Panc1 (cell line): ENCODE data around the gene SFT2D2. TPM values are rescaled to one million over a fixed set of nuclear protein-coding genes. Genes with fewer than 3 reads are reported as not detected.
A peak's percentile ranks its signal among the peaks of the same experiment; 100 is the strongest.

Experiments
- ATAC-seq: fragments of 200-7000 bp; cut with Tn5 transposase; 2 replicates; pipeline ENCODE4 v1.9.1; 2020; ENCODE audit warnings: mild to moderate bottlenecking, moderate library complexity
- BruUV-seq: library from RNA; stranded (reverse); fragments of 400-500 nt; replicated peaks from 2 replicates; lab custom pipeline; 2021; lab: Mats Ljungman, UMichigan
- CTCF ChIA-PET: fragments of 300-600 bp; sonication (Branson Sonifier 250); formaldehyde crosslinking; loops from one replicate; lab custom pipeline; 2022; ENCODE audit warnings: antibody characterized with exemption; lab: Charles Lee
- POLR2A ChIA-PET: fragments of 300-600 bp; sonication (Branson Sonifier 250); formaldehyde crosslinking; loops from one replicate; lab custom pipeline; 2022; ENCODE audit warnings: antibody characterized with exemption; lab: Charles Lee
- DNase-seq: peaks from one replicate; pipeline ENCODE4 v3.0.0-alpha.2; 2010; ENCODE audit warnings: low read depth, low spot score
- H3K27ac ChIP-seq: 2 replicates; pipeline ENCODE4 v1.5.1; 2011; ENCODE audit warnings: mild to moderate bottlenecking, low read length, inconsistent platforms
- H3K27me3 ChIP-seq: fragments of 200-500 bp; sonication (Bioruptor generic); 2 replicates; pipeline ENCODE4 v1.6.0; 2014; ENCODE audit warnings: low read length, inconsistent platforms; ENCODE audit not compliant: control insufficient read depth, insufficient read depth
- H3K36me3 ChIP-seq: fragments of 200-500 bp; sonication (Bioruptor generic); 2 replicates; pipeline ENCODE4 v1.5.1; 2014; ENCODE audit warnings: inconsistent platforms, mild to moderate bottlenecking, low read length, moderate library complexity; ENCODE audit not compliant: control insufficient read depth, insufficient read depth
- H3K4me1 ChIP-seq: 2 replicates; pipeline ENCODE4 v1.5.1; 2011; ENCODE audit warnings: inconsistent platforms, mild to moderate bottlenecking, low read length, moderate library complexity; ENCODE audit not compliant: control insufficient read depth, insufficient read depth
- H3K4me3 ChIP-seq, 2 experiments: 2 replicates each; pipeline ENCODE4 v1.5.1; 2011 to 2012; ENCODE audit warnings: low read depth in 2 of 2, low read length in 2 of 2, mild to moderate bottlenecking in 2 of 2, inconsistent platforms in 1 of 2, moderate library complexity in 1 of 2
- H3K9me3 ChIP-seq: fragments of 200-500 bp; sonication (Bioruptor generic); 2 replicates; pipeline ENCODE4 v1.5.1; 2014; ENCODE audit warnings: low read depth, mild to moderate bottlenecking, inconsistent platforms, low read length, moderate library complexity; ENCODE audit not compliant: control insufficient read depth, insufficient read depth
- CTCF ChIP-seq: fragments of 450-650 bp; IDR thresholded peaks from 2 replicates; pipeline ENCODE4 v1.5.1; 2017; ENCODE audit warnings: mild to moderate bottlenecking
- POLR2AphosphoS5 ChIP-seq: IDR thresholded peaks from 2 replicates; pipeline ENCODE4 v1.6.1; 2012; ENCODE audit warnings: mild to moderate bottlenecking, low read depth, low read length, moderate library complexity
- REST ChIP-seq, 2 experiments: IDR thresholded peaks; 2 replicates each; pipeline ENCODE4 v1.6.1; 2011 to 2012; ENCODE audit warnings: low read depth in 2 of 2, control low read depth in 1 of 2, low read length in 1 of 2, mild to moderate bottlenecking in 1 of 2, moderate library complexity in 1 of 2; ENCODE audit not compliant: insufficient read depth in 1 of 2
- SIN3A ChIP-seq: IDR thresholded peaks from 2 replicates; pipeline ENCODE4 v1.6.1; 2012; ENCODE audit warnings: low read depth, mild to moderate bottlenecking, low read length, moderate library complexity, borderline replicate concordance; ENCODE audit not compliant: insufficient read depth
- TCF7L2 ChIP-seq: IDR thresholded peaks from 2 replicates; pipeline ENCODE4 v1.6.1; 2011; ENCODE audit warnings: mild to moderate bottlenecking, low read depth, low read length, inconsistent platforms
- in situ Hi-C: cut with HindIII; loops from 2 replicates; pipeline ENCODE4 v1.10.0; 2016; ENCODE audit warnings: low sequenced_read_pairs, low pct_unique_long_range_greater_than_20kb
- intact Hi-C: fragments of 100-400 bp; cut with micrococcal nuclease; formaldehyde crosslinking; loops from one replicate; pipeline ENCODE4 v1.10.0; 2022; ENCODE audit not compliant: unreplicated experiment
- total RNA-seq: library from RNA; stranded (reverse); gene quantifications from one replicate; pipeline ENCODE4 v1.2.1, GENCODE V29; 2021; ENCODE audit not compliant: unreplicated experiment

The SFT2D2 gene
- total RNA-seq, 1 experiment from 2014 or later = 68.1 TPM

GRCh38 chr1:168252204-168252733 is 26.5 kb downstream of the SFT2D2 start:
- no peaks in the 10 kb centered on the region for H3K36me3 ChIP-seq
- BruUV-seq = TSS peak; percentile 8
- POLR2A ChIA-PET = interaction anchor here (0.7 kb wide), 1 partner anchor 311 kb away, joined by 3 read pairs; no protein-coding TSS in a partner anchor

GRCh38 chr1:168256164-168256563 is 30.4 kb downstream of the SFT2D2 start:
- H3K4me3 ChIP-seq = no peak overlapping the region
- ChIA-PET CTCF (no interaction called here), POLR2A (no interaction called here)
- no TSS peak for BruUV-seq
- H3K36me3 ChIP-seq = no peaks in the 10 kb centered on the region
- intact Hi-C loops (no loop called here), in situ Hi-C loops (no loop called here)
- TF ChIP-seq TCF7L2 = no peak
- TF ChIP-seq POLR2AphosphoS5 = no peak
- no peak for TF ChIP-seq CTCF
- TF ChIP-seq SIN3A = no peak
- TF ChIP-seq REST (IDR thresholded peaks at IDR 0.05; ENCODE audit: insufficient read depth in 1 of 2, low read depth in 2 of 2, low read length in 1 of 2) = no peak
- peaks cover 7% of the 10 kb centered on the region; the same call in 1 of the 2 replicates for H3K9me3 ChIP-seq
- no peak for ATAC-seq
- no peak for DNase-seq
- no peaks in the 10 kb centered on the region for H3K27me3 ChIP-seq
- H3K4me1 ChIP-seq = no peaks in the 10 kb centered on the region
- H3K27ac ChIP-seq = no peak overlapping the region

More at GRCh38 chr1:168252204-168252733, 26.5 kb downstream of the SFT2D2 start:
- intact Hi-C loops (no loop called here), in situ Hi-C loops (no loop called here)
- CTCF ChIA-PET = interaction anchor here (1.0 kb wide), 1 partner anchor 90 kb away, joined by 3 read pairs; no protein-coding TSS in a partner anchor
- H3K4me3 ChIP-seq = no peak overlapping the region
- no peak for DNase-seq
- TF ChIP-seq POLR2AphosphoS5 (no peak), SIN3A (no peak), REST (IDR thresholded peaks at IDR 0.05; ENCODE audit: insufficient read depth in 1 of 2, low read depth in 2 of 2, low read length in 1 of 2) (no peak), TCF7L2 (no peak), CTCF (no peak)
- no peak overlapping the region for H3K27ac ChIP-seq
- H3K4me1 ChIP-seq = no peaks in the 10 kb centered on the region
- H3K9me3 ChIP-seq = peaks cover 7% of the 10 kb centered on the region; the same call in 1 of the 2 replicates
- ATAC-seq = no peak
- H3K27me3 ChIP-seq = no peaks in the 10 kb centered on the region
